GM18502 (cell line): ENCODE results near the gene MPND.
A peak's percentile ranks its signal among the peaks of the same experiment; 100 is the strongest.

Experiments
- ATAC-seq: cut with Tn5 transposase; IDR thresholded peaks from one replicate; pipeline ENCODE4 v1.9.1; 2021; ENCODE audit warnings: mild to moderate bottlenecking; ENCODE audit not compliant: unreplicated experiment, poor library complexity

Gene MPND

DNA sequence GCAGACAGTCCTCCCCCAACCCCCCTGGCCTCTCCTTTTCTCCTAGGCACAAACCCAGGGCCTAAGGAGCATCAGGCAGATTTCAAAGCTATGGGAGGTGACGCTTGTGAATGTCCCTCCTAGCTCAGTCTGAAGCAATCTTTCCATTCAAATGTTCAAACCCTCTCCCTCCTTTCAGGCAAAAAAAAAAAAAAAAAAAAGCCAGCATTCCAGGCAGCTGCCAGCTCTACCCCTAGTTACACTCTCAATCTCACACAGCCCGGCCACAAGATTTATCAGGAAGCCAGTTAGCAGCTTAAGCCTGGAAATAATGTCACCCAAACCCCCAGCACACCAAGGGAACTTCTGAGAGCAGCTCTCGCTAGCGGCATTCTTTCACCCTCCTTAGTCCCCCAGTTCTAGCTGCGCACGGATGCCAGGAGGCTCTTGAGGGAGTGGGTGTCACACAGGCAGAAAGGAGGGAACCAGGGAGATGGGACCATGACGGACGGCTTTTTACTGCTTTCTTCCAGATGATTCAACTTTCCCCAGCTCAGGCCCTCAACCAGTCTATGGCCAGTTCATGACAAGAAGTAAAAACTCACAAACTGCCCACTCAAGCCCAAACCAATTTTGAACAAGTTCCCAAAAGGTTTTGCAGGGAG lies 50.7 kb downstream of the MPND start:
- ATAC-seq, result no peak

- ATAC-seq, result no peak
Observed at GRCh38 chr19:4396949-4397783, 53.8 kb downstream of the MPND start.

DNA sequence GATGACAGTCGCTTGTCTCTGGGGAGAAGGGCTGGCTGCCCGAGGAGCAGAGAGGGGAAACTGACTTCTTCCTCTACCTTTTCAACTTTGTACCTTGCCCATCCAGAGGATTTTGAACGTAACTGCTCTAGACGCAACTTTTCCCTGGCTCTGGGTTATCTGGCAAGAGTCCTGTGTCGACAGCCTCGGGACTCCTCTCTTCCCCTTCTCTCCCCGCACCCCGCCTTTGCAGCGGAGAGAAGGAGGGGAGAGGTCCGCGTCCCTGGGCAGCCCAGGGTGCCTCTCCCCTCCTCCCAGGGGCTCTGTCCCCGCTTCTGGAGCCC lies 56.4 kb downstream of the MPND start:
- ATAC-seq, result no peak

GRCh38 chr19:4400135-4400936 lies 57.0 kb downstream of the MPND start, which contains the start of gene SH3GL1:
Gene SH3GL1, minus strand, starts transcription at chr19:4400547. Its CDS starts 179 bp downstream, at chr19:4400368.
- ATAC-seq, result peak; percentile 57

DNA sequence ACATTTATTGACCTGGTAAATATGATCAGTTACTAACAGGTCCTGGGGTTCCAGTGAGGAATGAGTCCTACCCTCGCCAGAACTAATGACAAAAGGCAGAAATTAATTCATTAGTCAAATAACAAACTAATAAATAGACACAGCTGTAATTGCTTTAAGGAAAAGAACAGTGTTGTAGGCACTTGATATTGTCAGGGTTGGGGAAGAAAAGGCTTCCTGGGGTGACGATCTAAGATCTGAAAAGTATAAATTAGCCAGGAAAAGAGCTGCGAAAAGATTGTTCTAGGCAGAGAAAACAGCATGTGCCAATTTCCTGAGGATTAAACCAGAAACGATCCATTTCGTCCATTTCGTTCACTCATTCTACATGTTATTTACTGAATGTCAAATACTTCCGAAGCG lies 58.4 kb downstream of the MPND start:
- ATAC-seq, result no peak

- peak; percentile 84 for ATAC-seq
Observed at GRCh38 chr19:4402171-4403004, 59.0 kb downstream of the MPND start, which contains the start of gene CHAF1A. Gene CHAF1A, plus strand, starts transcription at chr19:4402640. Its CDS starts 123 bp downstream, at chr19:4402763.

GRCh38 chr19:4403005-4403761 lies 59.8 kb downstream of the MPND start:
- ATAC-seq, result no peak

DNA sequence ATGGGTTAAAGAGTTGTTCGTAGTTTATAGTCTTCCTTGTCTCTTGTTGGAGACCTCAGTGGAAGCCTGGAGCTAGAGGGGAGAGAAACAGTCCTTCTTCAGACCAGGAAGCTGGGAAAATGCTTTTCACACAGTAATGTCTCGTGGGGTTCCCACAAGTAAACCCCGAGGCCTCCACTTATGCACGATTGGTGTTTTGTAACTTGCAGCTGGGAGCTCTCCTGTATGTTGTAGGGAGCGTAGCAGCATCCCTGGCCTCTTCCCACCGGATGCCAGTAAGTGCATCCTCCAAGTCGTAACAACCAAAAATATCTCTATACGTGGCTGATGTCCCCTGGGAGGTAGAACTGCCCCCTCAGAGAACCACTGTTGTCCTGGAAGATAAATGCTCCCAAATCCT lies 62.6 kb downstream of the MPND start:
- ATAC-seq, result no peak

DNA sequence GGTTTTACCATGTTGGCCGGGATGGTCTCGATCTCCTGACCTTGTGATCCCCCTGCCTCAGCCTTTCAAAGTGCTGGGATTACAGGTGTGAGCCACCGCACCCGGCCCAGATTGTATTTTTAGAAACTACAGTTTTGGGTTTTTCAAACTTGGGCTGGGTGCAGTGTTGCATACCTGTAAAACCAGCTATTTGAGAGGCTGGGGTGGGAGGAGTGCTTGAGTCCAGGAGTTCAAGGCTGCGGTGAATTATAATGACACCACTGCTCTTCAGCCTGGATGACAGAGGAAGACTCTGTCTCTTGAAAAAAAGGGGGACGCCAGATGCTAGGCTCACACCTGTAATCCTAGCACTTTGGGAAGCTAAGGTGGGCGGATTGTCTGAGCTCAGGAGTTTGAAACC lies 63.3 kb downstream of the MPND start:
- ATAC-seq, result no peak

- ATAC-seq, result no peak
Observed at GRCh38 chr19:4409123-4409933, 66.0 kb downstream of the MPND start.
